ENCODE results near the gene C22orf23. TPM values are rescaled to one million over a fixed set of nuclear protein-coding genes. Genes with fewer than 3 reads are reported as not detected.

C22orf23 gene
- total RNA-seq, 1 donor, result 0.72 TPM

DNA sequence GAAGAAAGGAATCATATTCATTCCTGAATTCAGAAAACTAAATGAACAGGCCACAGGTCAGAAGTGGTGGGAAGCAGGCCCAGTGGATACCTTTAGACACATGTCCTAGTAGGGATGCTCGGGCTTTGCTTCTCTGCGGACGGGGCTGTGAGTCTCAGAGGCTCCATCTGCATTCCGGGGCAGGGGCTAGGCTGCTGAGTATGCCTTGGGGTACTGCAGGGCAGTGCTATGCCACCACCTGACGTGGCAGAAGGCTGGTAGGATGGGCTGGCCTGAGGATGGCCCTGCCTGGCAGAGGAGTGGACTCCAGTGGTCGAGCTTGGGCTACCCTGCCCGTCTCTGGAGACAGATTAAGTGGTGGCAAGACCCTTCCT, 9.6 kb downstream of the C22orf23 start:
- peaks cover 12% of the 10 kb centered on the region for H3K4me1 ChIP-seq (ENCODE audit: insufficient read depth, low read length)
- H3K4me2 ChIP-seq (ENCODE audit: insufficient read depth, low read length), result no peak overlapping the region
- H3K27ac ChIP-seq (ENCODE audit: low read depth, low read length), result no peak overlapping the region
- DNase-seq (ENCODE audit: insufficient read length, low spot score, missing footprints), result no peak
- no peak overlapping the region for H3K4me3 ChIP-seq (ENCODE audit: insufficient read depth, low read length)
- H3K27me3 ChIP-seq (ENCODE audit: insufficient read depth, low read length), result no peaks in the 10 kb centered on the region
- no peak overlapping the region for H2AFZ ChIP-seq (ENCODE audit: low read length)
- no peaks in the 10 kb centered on the region for H3K79me2 ChIP-seq (ENCODE audit: insufficient read depth, low read length)
- TF ChIP-seq, protein P1, sequence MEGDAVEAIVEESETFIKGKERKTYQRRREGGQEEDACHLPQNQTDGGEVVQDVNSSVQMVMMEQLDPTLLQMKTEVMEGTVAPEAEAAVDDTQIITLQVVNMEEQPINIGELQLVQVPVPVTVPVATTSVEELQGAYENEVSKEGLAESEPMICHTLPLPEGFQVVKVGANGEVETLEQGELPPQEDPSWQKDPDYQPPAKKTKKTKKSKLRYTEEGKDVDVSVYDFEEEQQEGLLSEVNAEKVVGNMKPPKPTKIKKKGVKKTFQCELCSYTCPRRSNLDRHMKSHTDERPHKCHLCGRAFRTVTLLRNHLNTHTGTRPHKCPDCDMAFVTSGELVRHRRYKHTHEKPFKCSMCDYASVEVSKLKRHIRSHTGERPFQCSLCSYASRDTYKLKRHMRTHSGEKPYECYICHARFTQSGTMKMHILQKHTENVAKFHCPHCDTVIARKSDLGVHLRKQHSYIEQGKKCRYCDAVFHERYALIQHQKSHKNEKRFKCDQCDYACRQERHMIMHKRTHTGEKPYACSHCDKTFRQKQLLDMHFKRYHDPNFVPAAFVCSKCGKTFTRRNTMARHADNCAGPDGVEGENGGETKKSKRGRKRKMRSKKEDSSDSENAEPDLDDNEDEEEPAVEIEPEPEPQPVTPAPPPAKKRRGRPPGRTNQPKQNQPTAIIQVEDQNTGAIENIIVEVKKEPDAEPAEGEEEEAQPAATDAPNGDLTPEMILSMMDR (IDR thresholded peaks at IDR 0.05; ENCODE audit: extremely low read depth, low read depth, low read length), result no peak
- H3K9me3 ChIP-seq (ENCODE audit: low read depth, low read length), result no peaks in the 10 kb centered on the region
- H4K20me1 ChIP-seq (ENCODE audit: insufficient read depth, low read length), result peaks cover 4% of the 10 kb centered on the region
- peaks cover 32% of the 10 kb centered on the region for H3K36me3 ChIP-seq (ENCODE audit: insufficient read depth, low read length)

DNA sequence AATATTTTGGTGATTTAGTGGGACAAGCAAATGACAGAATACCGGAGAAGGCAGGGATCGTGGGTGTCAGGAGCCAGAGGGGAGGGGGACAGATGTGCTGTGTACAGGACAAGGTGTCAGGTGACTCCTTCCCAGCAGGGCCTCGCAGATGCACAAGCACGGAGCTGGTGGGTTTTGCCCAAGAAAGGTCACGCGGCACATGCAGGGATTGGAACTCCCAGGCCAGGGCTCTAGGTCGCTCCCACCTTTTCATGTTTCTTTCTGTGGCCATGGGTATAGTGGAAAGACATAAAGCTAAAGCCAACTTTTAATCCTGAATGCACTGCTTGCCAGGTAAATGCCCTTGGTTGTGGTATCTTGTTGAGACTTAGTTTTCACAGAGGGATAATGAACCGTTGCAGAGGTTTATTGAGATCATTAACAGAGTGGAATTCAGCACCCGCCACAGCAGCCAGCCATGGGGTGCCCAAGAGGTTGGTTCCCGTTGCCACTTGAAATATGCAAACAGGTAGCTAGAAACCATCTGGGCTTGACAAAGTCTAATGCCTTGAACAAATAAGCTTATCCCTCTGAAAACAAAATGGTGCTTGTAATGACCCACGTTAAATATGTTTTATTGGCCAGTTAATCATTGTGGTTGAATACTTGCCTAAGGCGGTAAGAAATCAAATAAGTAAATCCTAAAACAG, 10.1 kb downstream of the C22orf23 start:
- no peak overlapping the region for H3K27ac ChIP-seq (ENCODE audit: low read depth, low read length)
- TF ChIP-seq, protein P1 (IDR thresholded peaks at IDR 0.05; ENCODE audit: extremely low read depth, low read depth, low read length), result no peak
- H3K9me3 ChIP-seq (ENCODE audit: low read depth, low read length), result no peaks in the 10 kb centered on the region
- peaks cover 12% of the 10 kb centered on the region for H3K4me1 ChIP-seq (ENCODE audit: insufficient read depth, low read length)
- no peak overlapping the region for H2AFZ ChIP-seq (ENCODE audit: low read length)
- H3K27me3 ChIP-seq (ENCODE audit: insufficient read depth, low read length), result no peaks in the 10 kb centered on the region
- H4K20me1 ChIP-seq (ENCODE audit: insufficient read depth, low read length), result peaks cover 4% of the 10 kb centered on the region
- no peak overlapping the region for H3K4me2 ChIP-seq (ENCODE audit: insufficient read depth, low read length)
- H3K4me3 ChIP-seq (ENCODE audit: insufficient read depth, low read length), result no peak overlapping the region
- no peaks in the 10 kb centered on the region for H3K79me2 ChIP-seq (ENCODE audit: insufficient read depth, low read length)
- DNase-seq (ENCODE audit: insufficient read length, low spot score, missing footprints), result no peak
- peaks cover 33% of the 10 kb centered on the region for H3K36me3 ChIP-seq (ENCODE audit: insufficient read depth, low read length)

DNA sequence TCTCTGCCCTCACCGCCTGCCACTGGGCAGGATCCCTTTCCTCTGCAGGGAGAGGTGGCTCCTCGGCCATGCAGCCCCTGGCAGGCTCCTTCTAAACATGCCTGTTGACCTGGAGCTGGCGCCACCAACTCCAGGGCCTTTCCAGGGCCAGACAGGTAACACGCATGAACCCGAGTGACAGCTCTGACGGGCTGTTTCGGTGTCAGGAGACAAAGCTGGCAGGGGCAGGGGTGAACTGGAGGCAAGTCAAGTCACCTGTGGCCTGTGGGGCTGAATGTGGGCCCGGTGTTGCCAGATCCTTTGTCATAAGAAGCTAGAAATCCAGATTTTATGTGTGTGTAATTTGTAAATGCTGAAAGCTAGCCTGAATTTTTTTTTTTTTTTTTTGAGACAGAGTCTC, 11.3 kb downstream of the C22orf23 start:
- Histone ChIP-seq H3K27ac (ENCODE audit: low read depth, low read length) (no peak overlapping the region), H3K4me2 (ENCODE audit: insufficient read depth, low read length) (no peak overlapping the region), H3K4me3 (ENCODE audit: insufficient read depth, low read length) (no peak overlapping the region), H2AFZ (ENCODE audit: low read length) (no peak overlapping the region), H3K36me3 (ENCODE audit: insufficient read depth, low read length) (peaks cover 40% of the 10 kb centered on the region), H4K20me1 (ENCODE audit: insufficient read depth, low read length) (peaks cover 4% of the 10 kb centered on the region), H3K9me3 (ENCODE audit: low read depth, low read length) (no peaks in the 10 kb centered on the region), H3K4me1 (ENCODE audit: insufficient read depth, low read length) (peaks cover 12% of the 10 kb centered on the region), H3K27me3 (ENCODE audit: insufficient read depth, low read length) (no peaks in the 10 kb centered on the region), H3K79me2 (ENCODE audit: insufficient read depth, low read length) (no peaks in the 10 kb centered on the region)
- TF ChIP-seq, protein P1 (IDR thresholded peaks at IDR 0.05; ENCODE audit: extremely low read depth, low read depth, low read length), result no peak
- peak; percentile 58 for DNase-seq (ENCODE audit: insufficient read length, low spot score, missing footprints)

DNA sequence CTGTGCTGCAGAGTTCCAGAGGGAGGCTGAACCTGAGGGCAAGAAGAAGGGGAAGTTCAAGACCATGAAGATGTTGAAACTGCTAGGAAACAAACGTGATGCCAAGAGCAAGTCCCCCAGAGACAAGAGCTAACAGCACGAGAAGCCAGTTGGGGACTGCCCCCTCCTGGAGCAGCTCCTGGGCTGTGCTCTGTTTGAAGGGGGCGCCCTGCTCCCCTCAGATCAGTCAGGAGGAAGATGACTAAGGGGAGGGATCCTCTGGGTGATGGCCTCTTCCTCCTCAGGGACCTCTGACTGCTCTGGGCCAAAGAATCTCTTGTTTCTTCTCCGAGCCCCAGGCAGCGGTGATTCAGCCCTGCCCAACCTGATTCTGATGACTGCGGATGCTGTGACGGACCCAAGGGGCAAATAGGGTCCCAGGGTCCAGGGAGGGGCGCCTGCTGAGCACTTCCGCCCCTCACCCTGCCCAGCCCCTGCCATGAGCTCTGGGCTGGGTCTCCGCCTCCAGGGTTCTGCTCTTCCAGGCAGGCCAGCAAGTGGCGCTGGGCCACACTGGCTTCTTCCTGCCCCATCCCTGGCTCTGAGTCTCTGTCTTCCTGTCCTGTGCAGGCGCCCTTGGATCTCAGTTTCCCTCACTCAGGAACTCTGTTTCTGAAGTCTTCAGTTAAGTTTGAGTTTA, 12.6 kb downstream of the C22orf23 start:
- Histone ChIP-seq H2AFZ (ENCODE audit: low read length) (no peak overlapping the region), H3K27ac (ENCODE audit: low read depth, low read length) (peak overlapping the region; percentile 54), H3K36me3 (ENCODE audit: insufficient read depth, low read length) (peaks cover 45% of the 10 kb centered on the region), H3K27me3 (ENCODE audit: insufficient read depth, low read length) (no peaks in the 10 kb centered on the region), H3K4me3 (ENCODE audit: insufficient read depth, low read length) (no peak overlapping the region), H3K4me1 (ENCODE audit: insufficient read depth, low read length) (peaks cover 12% of the 10 kb centered on the region), H3K9me3 (ENCODE audit: low read depth, low read length) (no peaks in the 10 kb centered on the region), H3K79me2 (ENCODE audit: insufficient read depth, low read length) (no peaks in the 10 kb centered on the region), H4K20me1 (ENCODE audit: insufficient read depth, low read length) (peaks cover 4% of the 10 kb centered on the region), H3K4me2 (ENCODE audit: insufficient read depth, low read length) (peak overlapping the region; percentile 4)
- DNase-seq (ENCODE audit: insufficient read length, low spot score, missing footprints), result peak; percentile 94
- TF ChIP-seq, protein P1 (IDR thresholded peaks at IDR 0.05; ENCODE audit: extremely low read depth, low read depth, low read length), result peak; percentile 25

All from osteoblast (primary cell).